Fibroblast of lung (primary cell): ENCODE data around the gene LRRC8C. TPM values are rescaled to one million over a fixed set of nuclear protein-coding genes. Genes with fewer than 3 reads are reported as not detected.

Experiments
- DNase-seq, 2 donors: peaks; one replicate each; pipeline versions ENCODE4 v3.0.0 to v3.0.0-alpha.2; 2010; ENCODE audit warnings: low read depth in 2 of 2
- H2AFZ ChIP-seq: 2 replicates; pipeline ENCODE4 v1.5.1; 2012; ENCODE audit warnings: low read length, control low read depth, inconsistent platforms
- H3K27ac ChIP-seq: 2 replicates; pipeline ENCODE4 v1.5.1; 2011; ENCODE audit warnings: low read length, control low read depth; ENCODE audit not compliant: insufficient read depth
- H3K27me3 ChIP-seq: 2 replicates; pipeline ENCODE4 v1.5.1; 2011; ENCODE audit warnings: mild to moderate bottlenecking, low read length; ENCODE audit not compliant: control insufficient read depth, insufficient read depth
- H3K36me3 ChIP-seq: 2 replicates; pipeline ENCODE4 v1.5.1; 2011; ENCODE audit warnings: low read length; ENCODE audit not compliant: control insufficient read depth, insufficient read depth
- H3K4me1 ChIP-seq: 2 replicates; pipeline ENCODE4 v1.5.1; 2011; ENCODE audit warnings: low read length; ENCODE audit not compliant: control insufficient read depth, insufficient read depth; ENCODE audit errors: extremely low read depth
- H3K4me2 ChIP-seq: 2 replicates; pipeline ENCODE4 v1.5.1; 2011; ENCODE audit warnings: low read length, control low read depth; ENCODE audit not compliant: insufficient read depth; ENCODE audit errors: extremely low read depth
- H3K4me3 ChIP-seq, 4 experiments: fragments of 200-600 bp in 1 of 4; sonication (generic) in 1 of 4; replicated peaks in 1 of 4; 2 replicates each; pipeline ENCODE4 v1.5.1; 2011 to 2016; ENCODE audit warnings: low read length in 4 of 4, low read depth in 3 of 4, mild to moderate bottlenecking in 3 of 4, control low read depth in 2 of 4, inconsistent platforms in 1 of 4, mixed read lengths in 1 of 4; ENCODE audit not compliant: insufficient read depth in 1 of 4; ENCODE audit errors: control extremely low read depth in 1 of 4
- H3K79me2 ChIP-seq: 2 replicates; pipeline ENCODE4 v1.5.1; 2012; ENCODE audit warnings: mild to moderate bottlenecking, low read length, inconsistent platforms; ENCODE audit not compliant: control insufficient read depth, insufficient read depth
- H3K9ac ChIP-seq: 2 replicates; pipeline ENCODE4 v1.5.1; 2011; ENCODE audit warnings: mild to moderate bottlenecking, low read length, control low read depth; ENCODE audit not compliant: insufficient read depth
- H3K9me3 ChIP-seq: 2 replicates; pipeline ENCODE4 v1.5.1; 2012; ENCODE audit warnings: low read depth, low read length; ENCODE audit not compliant: control insufficient read depth, insufficient read depth
- H4K20me1 ChIP-seq: 2 replicates; pipeline ENCODE4 v1.5.1; 2011; ENCODE audit warnings: low read length; ENCODE audit not compliant: control insufficient read depth, insufficient read depth; ENCODE audit errors: extremely low read depth
- EZH2 ChIP-seq: IDR thresholded peaks from 2 replicates; pipeline ENCODE4 v1.5.1; 2012; ENCODE audit warnings: low read length, control low read depth, mild to moderate bottlenecking; ENCODE audit errors: missing control alignments
- polyA plus RNA-seq, 2 donors: library from polyadenylated mRNA; depleted of rRNA in 1 of 2; stranded (reverse) in 1 of 2; unstranded in 1 of 2; fragments of >200 nt; gene quantifications; 2 replicates each; pipeline ENCODE4 v1.2.1, GENCODE V29; 2011 to 2012; ENCODE audit warnings: missing spikeins in 1 of 2
- total RNA-seq: library from RNA; depleted of rRNA; stranded (reverse); fragments of >200 nt; gene quantifications from 2 replicates; pipeline ENCODE4 v1.2.1, GENCODE V29; 2014
- TF ChIP-seq, protein P1 (sequence below), 2 donors: IDR thresholded peaks in 1 of 2; conservative IDR thresholded peaks in 1 of 2; 1 replicate in 1 of 2; 2 replicates in 1 of 2; pipeline ENCODE4 v1.5.1; 2011 to 2012; ENCODE audit warnings: low read length in 2 of 2, control low read depth in 1 of 2, inconsistent platforms in 1 of 2, low read depth in 1 of 2, mild to moderate bottlenecking in 1 of 2

The LRRC8C gene
- total and polyA plus RNA-seq, 2 donors (not counting 1 experiment from before 2014, with no cell fraction given) = 5.4 to 13.2 TPM

DNA sequence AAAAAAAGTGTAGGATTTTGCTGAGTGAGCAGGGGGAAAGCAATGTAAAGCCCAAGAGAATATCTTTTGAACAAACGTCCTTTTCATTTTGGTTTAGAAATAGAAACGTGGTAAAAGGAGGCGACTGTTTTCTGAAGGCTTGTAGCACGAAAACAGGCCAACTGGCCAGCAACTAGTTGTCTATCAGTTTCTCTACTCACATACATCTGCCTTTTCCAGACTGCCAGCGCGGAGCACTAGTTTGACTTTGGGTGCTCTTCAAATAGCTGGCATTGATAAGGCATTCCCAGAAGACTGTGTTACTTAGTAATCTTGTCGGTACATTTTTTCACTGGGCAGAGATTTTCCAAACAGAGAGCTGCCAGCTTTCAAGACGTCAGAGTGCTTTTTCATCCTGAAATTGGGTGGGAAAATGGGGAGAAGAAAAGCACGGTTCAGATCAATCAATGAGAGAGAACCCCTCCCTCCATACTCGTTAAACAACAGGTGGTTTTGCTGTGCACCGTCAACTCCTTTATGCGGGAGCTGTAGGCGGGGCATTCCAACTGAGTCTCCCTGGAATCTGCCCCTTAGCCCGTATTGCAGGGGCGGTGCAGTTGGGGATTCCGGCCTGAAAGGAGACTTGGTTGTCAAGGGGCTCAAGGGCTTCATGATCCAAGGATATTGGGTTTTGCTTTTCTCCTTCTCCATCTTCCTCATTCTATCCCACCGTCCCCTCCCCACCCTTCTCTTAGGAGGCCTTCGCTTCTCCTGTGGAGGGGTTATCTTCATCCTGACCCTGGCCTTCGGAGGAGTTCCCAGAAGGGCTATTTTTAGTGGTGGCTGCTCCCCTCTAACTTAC lies 884 bp upstream of the LRRC8C start:
- TF ChIP-seq EZH2 = no peak
- TF ChIP-seq, protein P1, sequence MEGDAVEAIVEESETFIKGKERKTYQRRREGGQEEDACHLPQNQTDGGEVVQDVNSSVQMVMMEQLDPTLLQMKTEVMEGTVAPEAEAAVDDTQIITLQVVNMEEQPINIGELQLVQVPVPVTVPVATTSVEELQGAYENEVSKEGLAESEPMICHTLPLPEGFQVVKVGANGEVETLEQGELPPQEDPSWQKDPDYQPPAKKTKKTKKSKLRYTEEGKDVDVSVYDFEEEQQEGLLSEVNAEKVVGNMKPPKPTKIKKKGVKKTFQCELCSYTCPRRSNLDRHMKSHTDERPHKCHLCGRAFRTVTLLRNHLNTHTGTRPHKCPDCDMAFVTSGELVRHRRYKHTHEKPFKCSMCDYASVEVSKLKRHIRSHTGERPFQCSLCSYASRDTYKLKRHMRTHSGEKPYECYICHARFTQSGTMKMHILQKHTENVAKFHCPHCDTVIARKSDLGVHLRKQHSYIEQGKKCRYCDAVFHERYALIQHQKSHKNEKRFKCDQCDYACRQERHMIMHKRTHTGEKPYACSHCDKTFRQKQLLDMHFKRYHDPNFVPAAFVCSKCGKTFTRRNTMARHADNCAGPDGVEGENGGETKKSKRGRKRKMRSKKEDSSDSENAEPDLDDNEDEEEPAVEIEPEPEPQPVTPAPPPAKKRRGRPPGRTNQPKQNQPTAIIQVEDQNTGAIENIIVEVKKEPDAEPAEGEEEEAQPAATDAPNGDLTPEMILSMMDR (conservative IDR thresholded peaks at IDR 0.05 in 1 of 2, IDR thresholded peaks at IDR 0.05 in 1 of 2; ENCODE audit: low read depth in 1 of 2, low read length in 2 of 2) = no peak
- H3K9ac ChIP-seq = peak overlapping the region; percentile 77
- no peaks in the 10 kb centered on the region for H3K27me3 ChIP-seq
- H3K79me2 ChIP-seq = peaks cover 32% of the 10 kb centered on the region
- DNase-seq = peak in 1 of 2 donors; percentile 19
- peak overlapping the region; percentile 71 for H3K4me2 ChIP-seq
- H3K27ac ChIP-seq = peak overlapping the region; percentile 78
- no peaks in the 10 kb centered on the region for H3K36me3 ChIP-seq
- H3K4me1 ChIP-seq = peaks cover 7% of the 10 kb centered on the region
- H2AFZ ChIP-seq = peak overlapping the region; percentile 87
- no peaks in the 10 kb centered on the region for H3K9me3 ChIP-seq
- no peaks in the 10 kb centered on the region for H4K20me1 ChIP-seq
- peak overlapping the region; percentile 68 to 88 (median 72) for H3K4me3 ChIP-seq

DNA sequence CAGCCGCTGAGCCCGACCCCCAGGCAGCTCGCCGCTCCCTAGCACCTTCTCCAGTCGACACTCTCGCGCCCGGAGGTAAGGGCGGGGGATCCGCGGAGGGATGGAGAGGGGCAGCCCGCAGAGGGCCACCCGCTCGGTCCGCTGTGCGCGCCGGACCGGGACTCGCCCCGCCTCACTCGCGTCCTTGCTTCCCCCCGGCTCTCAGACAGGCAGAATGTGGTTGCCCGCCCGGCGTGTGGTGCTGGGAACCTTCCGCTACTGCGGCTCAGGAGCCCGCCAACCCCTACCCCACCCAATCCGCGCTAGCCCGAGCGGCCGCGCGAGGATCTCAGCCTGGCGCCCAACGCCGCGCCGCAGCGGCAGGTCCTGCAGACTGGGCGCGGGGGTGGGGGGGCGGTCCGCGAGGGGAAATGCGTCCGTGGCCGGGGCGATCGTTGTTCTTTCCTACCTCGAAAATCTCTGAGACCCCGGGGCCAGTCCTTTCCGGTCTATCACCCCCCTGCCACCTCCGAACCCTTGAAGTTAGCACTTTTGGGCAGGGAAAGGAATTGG lies 404 bp downstream of the LRRC8C start:
- Histone ChIP-seq H3K4me2 (peak overlapping the region; percentile 87), H3K9ac (peak overlapping the region; percentile 82), H3K79me2 (peaks cover 45% of the 10 kb centered on the region), H3K4me1 (peaks cover 13% of the 10 kb centered on the region), H4K20me1 (no peaks in the 10 kb centered on the region), H2AFZ (peak overlapping the region; percentile 80), H3K36me3 (no peaks in the 10 kb centered on the region), H3K4me3 (peak overlapping the region; percentile 42 to 88 (median 86)), H3K27me3 (no peaks in the 10 kb centered on the region), H3K9me3 (no peaks in the 10 kb centered on the region), H3K27ac (peak overlapping the region; percentile 84)
- TF ChIP-seq, protein P1 (conservative IDR thresholded peaks at IDR 0.05 in 1 of 2, IDR thresholded peaks at IDR 0.05 in 1 of 2; ENCODE audit: low read depth in 1 of 2, low read length in 2 of 2) = no peak
- no peak for TF ChIP-seq EZH2
- peak; percentile 59 to 61 for DNase-seq

DNA sequence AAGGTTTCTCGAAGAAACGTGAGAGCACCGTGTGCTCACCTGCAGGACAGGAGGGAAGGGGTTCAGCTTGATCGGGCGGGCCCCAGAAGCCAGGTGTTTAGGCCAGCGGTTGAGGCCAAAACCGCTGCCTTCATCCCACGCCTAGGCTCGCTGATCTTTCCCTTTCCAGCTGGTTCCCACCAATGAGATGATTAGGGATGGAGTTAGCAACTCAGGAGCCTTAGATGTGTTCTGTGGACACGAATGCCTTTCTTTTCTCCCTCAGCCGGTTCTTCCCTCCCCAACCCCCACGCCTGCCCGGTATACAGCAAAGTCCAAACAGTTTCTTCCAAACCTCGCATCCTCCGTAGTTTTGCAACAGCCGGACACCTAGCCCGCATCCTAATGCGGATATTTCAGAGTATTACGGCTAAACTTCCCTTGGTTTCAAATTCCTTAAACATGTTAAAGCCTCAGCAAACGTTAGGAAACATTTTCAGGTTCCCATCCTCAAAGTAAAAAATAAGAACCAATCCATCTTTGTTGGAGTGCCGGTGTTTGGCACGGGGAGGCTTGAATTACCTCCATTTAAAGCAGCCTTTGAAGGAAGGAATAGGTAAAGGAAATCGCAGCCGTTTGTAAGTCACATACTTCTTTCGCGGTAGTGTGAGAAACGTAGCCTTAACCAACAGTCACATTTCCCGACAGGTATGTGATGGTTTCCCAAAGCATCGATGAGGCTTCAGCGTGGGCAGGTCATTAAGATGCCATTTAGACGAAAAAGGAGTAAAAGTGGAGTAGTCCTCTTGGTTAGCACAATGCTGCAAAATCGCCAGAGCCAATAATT lies 1.1 kb downstream of the LRRC8C start:
- Histone ChIP-seq H3K9me3 (no peaks in the 10 kb centered on the region), H3K27me3 (no peaks in the 10 kb centered on the region), H3K4me1 (peaks cover 13% of the 10 kb centered on the region), H3K4me2 (peak overlapping the region; percentile 87), H3K27ac (peak overlapping the region; percentile 84), H3K36me3 (no peaks in the 10 kb centered on the region), H4K20me1 (no peaks in the 10 kb centered on the region), H3K9ac (peak overlapping the region; percentile 82), H3K79me2 (peaks cover 51% of the 10 kb centered on the region), H2AFZ (peak overlapping the region; percentile 54), H3K4me3 (peak overlapping the region; percentile 42 to 88 (median 86))
- TF ChIP-seq EZH2 = no peak
- TF ChIP-seq, protein P1 (conservative IDR thresholded peaks at IDR 0.05 in 1 of 2, IDR thresholded peaks at IDR 0.05 in 1 of 2; ENCODE audit: low read depth in 1 of 2, low read length in 2 of 2) = no peak
- peak; percentile 47 to 51 for DNase-seq
